H1 (cell line): ENCODE measurements around the gene STXBP2. TPM values are rescaled to one million over a fixed set of nuclear protein-coding genes. Genes with fewer than 3 reads are reported as not detected.

Experiments
- CTCF ChIA-PET: fragments of 300-600 bp; sonication (Branson Sonifier 250); formaldehyde crosslinking; loops from one replicate; lab custom pipeline; 2021; ENCODE audit not compliant: partially characterized antibody; lab: Charles Lee
- POLR2A ChIA-PET: fragments of 300-600 bp; sonication (Branson Sonifier 250); formaldehyde crosslinking; loops from one replicate; lab custom pipeline; 2021; ENCODE audit warnings: inconsistent platforms; ENCODE audit not compliant: partially characterized antibody; lab: Charles Lee
- DNase-seq, 2 experiments: peaks; one replicate each; pipeline versions ENCODE4 v3.0.0 to v3.0.0-alpha.2; 2010 to 2022; ENCODE audit warnings: low spot score in 2 of 2, low read depth in 1 of 2, mixed read lengths in 1 of 2
- FAIRE-seq: peaks from 2 replicates; lab custom pipeline; 2011; peaks lifted over from hg19 to GRCh38; lab: Jason Lieb, UNC
- H2AFZ ChIP-seq: 2 replicates; pipeline ENCODE4 v1.8.1; 2012; ENCODE audit warnings: low read length, inconsistent platforms
- H2AK5ac ChIP-seq: 2 replicates; pipeline ENCODE4 v1.6.1; 2013; ENCODE audit warnings: low read depth, low read length
- H2BK120ac ChIP-seq: replicated peaks from 2 replicates; pipeline ENCODE3; 2013; ENCODE audit warnings: low read depth, low read length, inconsistent platforms
- H2BK12ac ChIP-seq: 2 replicates; pipeline ENCODE4 v1.6.1; 2013; ENCODE audit warnings: low read depth, low read length
- H2BK15ac ChIP-seq: 2 replicates; pipeline ENCODE4 v1.6.1; 2013; ENCODE audit warnings: low read length
- H2BK20ac ChIP-seq: 2 replicates; pipeline ENCODE4 v1.6.1; 2013; ENCODE audit warnings: low read length
- H2BK5ac ChIP-seq: 2 replicates; pipeline ENCODE4 v1.6.1; 2013; ENCODE audit warnings: low read depth, low read length
- H3K14ac ChIP-seq: 2 replicates; pipeline ENCODE4 v1.6.1; 2013; ENCODE audit warnings: inconsistent platforms; ENCODE audit not compliant: insufficient read length
- H3K18ac ChIP-seq: 2 replicates; pipeline ENCODE4 v1.6.1; 2013; ENCODE audit warnings: low read length; ENCODE audit errors: extremely low read depth
- H3K23ac ChIP-seq: 2 replicates; pipeline ENCODE4 v1.6.1; 2013; ENCODE audit warnings: inconsistent platforms; ENCODE audit not compliant: insufficient read length
- H3K23me2 ChIP-seq: 2 replicates; pipeline ENCODE4 v1.6.1; 2013; ENCODE audit warnings: low read depth, low read length
- H3K27ac ChIP-seq: 2 replicates; pipeline ENCODE4 v1.6.1; 2011; ENCODE audit warnings: low read depth, low read length, inconsistent platforms
- H3K27me3 ChIP-seq, 4 experiments: replicated peaks in 1 of 4; 1 replicate in 1 of 4; 2 replicates in 3 of 4; pipeline versions ENCODE4 v1.6.1 to v1.8.1; 2011 to 2013; ENCODE audit warnings: low read length in 3 of 4, mild to moderate bottlenecking in 3 of 4, inconsistent platforms in 2 of 4, mixed read lengths in 2 of 4, moderate library complexity in 1 of 4; ENCODE audit not compliant: control insufficient read depth in 3 of 4, insufficient read depth in 3 of 4; ENCODE audit errors: extremely low read depth in 1 of 4
- H3K36me3 ChIP-seq, 4 experiments: 2 replicates each; pipeline versions ENCODE4 v1.6.1 to v1.8.1; 2011 to 2013; ENCODE audit warnings: mild to moderate bottlenecking in 4 of 4, low read length in 3 of 4, moderate library complexity in 2 of 4, control low read depth in 1 of 4, inconsistent platforms in 1 of 4; ENCODE audit not compliant: insufficient read depth in 4 of 4, control insufficient read depth in 2 of 4
- H3K4ac ChIP-seq: replicated peaks from 2 replicates; pipeline ENCODE3; 2013; ENCODE audit warnings: low read length, low read depth, mixed read lengths, inconsistent platforms; ENCODE audit not compliant: insufficient read length
- H3K4me1 ChIP-seq, 4 experiments: replicated peaks in 1 of 4; 1 replicate in 1 of 4; 2 replicates in 3 of 4; pipeline versions ENCODE4 v1.6.1 to v1.8.1; 2011 to 2013; ENCODE audit warnings: low read length in 3 of 4, inconsistent platforms in 2 of 4, mixed read lengths in 1 of 4; ENCODE audit not compliant: insufficient read depth in 4 of 4, control insufficient read depth in 3 of 4
- H3K4me2 ChIP-seq, 2 experiments: 2 replicates each; pipeline versions ENCODE4 v1.6.1 to v1.8.1; 2011 to 2013; ENCODE audit warnings: low read depth in 2 of 2, low read length in 2 of 2, control low read depth in 1 of 2, inconsistent platforms in 1 of 2, mild to moderate bottlenecking in 1 of 2; ENCODE audit not compliant: insufficient read depth in 1 of 2
- H3K4me3 ChIP-seq, 4 experiments: fragments of 200-600, 300-600 bp in 1 of 4; sonication (generic), shearing (Covaris generic), sonication (Bioruptor Twin) in 1 of 4; 2 replicates each; pipeline versions ENCODE4 v1.5.1 to v1.8.1; 2011 to 2016; ENCODE audit warnings: low read length in 4 of 4, low read depth in 3 of 4, control low read depth in 2 of 4, inconsistent platforms in 2 of 4, mild to moderate bottlenecking in 2 of 4, mixed read lengths in 1 of 4, moderate library complexity in 1 of 4; ENCODE audit not compliant: insufficient read depth in 2 of 4; ENCODE audit errors: extremely low read depth in 1 of 4
- H3K56ac ChIP-seq: replicated peaks from 2 replicates; pipeline ENCODE3; 2013; ENCODE audit warnings: low read depth, mild to moderate bottlenecking, mixed read lengths, low read length, inconsistent platforms; ENCODE audit not compliant: insufficient read length
- H3K79me1 ChIP-seq: 2 replicates; pipeline ENCODE4 v1.6.1; 2013; ENCODE audit warnings: low read depth, low read length, control low read depth
- H3K79me2 ChIP-seq, 2 experiments: 2 replicates each; pipeline versions ENCODE4 v1.6.1 to v1.8.1; 2012 to 2013; ENCODE audit warnings: low read length in 2 of 2, mild to moderate bottlenecking in 2 of 2, inconsistent platforms in 1 of 2; ENCODE audit not compliant: insufficient read depth in 2 of 2, control insufficient read depth in 1 of 2
- H3K9ac ChIP-seq, 4 experiments: replicated peaks in 1 of 4; 1 replicate in 1 of 4; 2 replicates in 3 of 4; pipeline versions ENCODE4 v1.6.1 to v1.8.1; 2011 to 2013; ENCODE audit warnings: low read depth in 3 of 4, low read length in 3 of 4, control low read depth in 2 of 4, mild to moderate bottlenecking in 2 of 4, moderate library complexity in 2 of 4, inconsistent platforms in 1 of 4; ENCODE audit errors: extremely low read depth in 1 of 4
- H3K9me3 ChIP-seq, 2 experiments: 2 replicates each; pipeline versions ENCODE4 v1.6.1 to v1.8.1; 2012 to 2013; ENCODE audit warnings: mild to moderate bottlenecking in 2 of 2, moderate library complexity in 2 of 2, control low read depth in 1 of 2, inconsistent platforms in 1 of 2, low read depth in 1 of 2, low read length in 1 of 2, mixed read lengths in 1 of 2; ENCODE audit not compliant: insufficient read depth in 2 of 2
- H4K20me1 ChIP-seq, 2 experiments: replicated peaks in 1 of 2; 2 replicates each; pipeline versions ENCODE3 to v1.8.1; 2011 to 2013; ENCODE audit warnings: inconsistent platforms in 2 of 2, low read length in 2 of 2, mild to moderate bottlenecking in 1 of 2; ENCODE audit not compliant: insufficient read depth in 2 of 2, control insufficient read depth in 1 of 2
- H4K5ac ChIP-seq: 2 replicates; pipeline ENCODE4 v1.6.1; 2013; ENCODE audit warnings: low read length, low read depth, mixed read lengths, inconsistent platforms; ENCODE audit not compliant: insufficient read length
- H4K8ac ChIP-seq: 2 replicates; pipeline ENCODE4 v1.8.0; 2013; ENCODE audit warnings: mild to moderate bottlenecking, moderate library complexity, low read length, inconsistent platforms; ENCODE audit not compliant: insufficient read depth; ENCODE audit errors: extremely low read depth
- H4K91ac ChIP-seq: replicated peaks from 2 replicates; pipeline ENCODE3; 2013; ENCODE audit warnings: low read length, mixed read lengths, inconsistent platforms; ENCODE audit not compliant: insufficient read length
- CBX8 ChIP-seq: fragments of 300-800, 300-1000 bp; sonication (generic); IDR thresholded peaks from 2 replicates; pipeline ENCODE4 v1.7.1; 2016; ENCODE audit warnings: low read depth, low read length, borderline replicate concordance
- CTBP2 ChIP-seq: IDR thresholded peaks from 2 replicates; pipeline ENCODE4 v1.7.0; 2011; ENCODE audit warnings: borderline replicate concordance, mild to moderate bottlenecking, moderate library complexity, mixed read lengths, low read length; ENCODE audit not compliant: insufficient read depth, insufficient read length
- HDAC2 ChIP-seq, 2 experiments: fragments of 300-600 bp in 1 of 2; sonication (generic) in 1 of 2; IDR thresholded peaks; 2 replicates each; pipeline ENCODE4 v1.6.1; 2011 to 2012; ENCODE audit warnings: low read depth in 2 of 2, low read length in 2 of 2, mild to moderate bottlenecking in 2 of 2, moderate library complexity in 2 of 2, borderline replicate concordance in 1 of 2, inconsistent platforms in 1 of 2
- KDM4A ChIP-seq: IDR thresholded peaks from one replicate; pipeline ENCODE4 v1.7.1; 2012; ENCODE audit warnings: low read depth, mild to moderate bottlenecking, moderate library complexity, low read length, inconsistent platforms; ENCODE audit not compliant: severe bottlenecking
- POLR2A ChIP-seq, 2 experiments: IDR thresholded peaks; 1 replicate in 1 of 2; 2 replicates in 1 of 2; pipeline ENCODE4 v1.6.1; 2011; ENCODE audit warnings: low read depth in 2 of 2, low read length in 2 of 2, mild to moderate bottlenecking in 2 of 2; ENCODE audit errors: control extremely low read depth in 1 of 2
- SIX5 ChIP-seq: IDR thresholded peaks from 2 replicates; pipeline ENCODE4 v1.6.1; 2011; ENCODE audit warnings: mild to moderate bottlenecking, low read depth, low read length
- WGBS, 2 experiments: shearing (Covaris generic) in 1 of 2; methylation state at CpG; one replicate each; pipeline versions ENCODE4 v1.1.6 to v1.1.7; 2013 to 2015; ENCODE audit warnings: low lambda C conversion rate in 2 of 2, mixed read lengths in 2 of 2, inconsistent platforms in 1 of 2, low coverage in 1 of 2, missing lambda C conversion rate in 1 of 2; ENCODE audit not compliant: insufficient replicate concordance in 2 of 2, insufficient coverage in 1 of 2, insufficient read length in 1 of 2; ENCODE audit errors: extremely low coverage in 1 of 2, missing lambda C conversion rate in 1 of 2; 5-methylcytosine and 5-hydroxymethylcytosine counted together
- polyA plus RNA-seq, 7 experiments: library from polyadenylated mRNA; depleted of rRNA in 3 of 7; stranded (reverse) in 5 of 7; unstranded in 2 of 7; fragments of >200 nt in 5 of 7; fragments of 200-250 nt in 2 of 7; gene quantifications; 1 replicate in 5 of 7; 2 replicates in 1 of 7; 4 replicates in 1 of 7; pipeline versions ENCODE4 v1.2.1 to v1.2.3, GENCODE V29; 2011 to 2013; ENCODE audit warnings: missing spikeins in 2 of 7, mixed read lengths in 2 of 7
- total RNA-seq: library from RNA; stranded (reverse); fragmentation: NEBNext Ultra II Directional; extraction: Animal tissue kit (Norgen Biotek cat#: 25700); gene quantifications from 2 replicates; pipeline ENCODE4 v1.2.1, GENCODE V29; 2021

Gene STXBP2
- total and polyA plus RNA-seq, 2 of the 8 experiments (the other 6 are each of a cell fraction or from before 2014, with no cell fraction given): 52.9 to 53.8 TPM

DNA sequence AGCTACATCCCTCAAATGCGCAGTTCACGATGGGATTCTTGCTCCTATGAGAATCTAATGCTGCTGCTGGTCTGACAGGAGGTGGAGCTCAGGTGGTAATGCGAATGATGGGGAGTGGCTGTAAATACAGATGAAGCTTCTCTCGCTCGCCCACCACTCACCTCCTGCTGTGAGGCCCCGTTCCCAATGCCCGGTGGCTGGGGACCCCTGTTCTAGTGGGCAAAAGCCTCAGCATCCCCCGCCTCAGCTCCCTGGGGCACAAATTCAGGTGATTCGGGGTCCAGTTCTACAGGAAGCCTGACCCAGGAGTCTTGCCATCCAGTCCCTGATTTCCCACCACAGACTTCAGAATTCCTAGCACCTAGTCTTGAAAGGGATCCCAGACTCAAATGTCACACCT, 35.6 kb downstream of the STXBP2 start:
- Histone ChIP-seq H3K4me3 (no peak overlapping the region), H3K14ac (no peak overlapping the region), H3K79me2 (no peaks in the 10 kb centered on the region), H2BK120ac (no peak overlapping the region), H3K18ac (no peak overlapping the region), H4K20me1 (no peaks in the 10 kb centered on the region), H2BK15ac (no peak overlapping the region), H3K36me3 (no peaks in the 10 kb centered on the region), H3K27ac (no peak overlapping the region), H3K4me1 (peaks cover 0 to 3% (median 1%) of the 10 kb centered on the region in 4 experiments; a peak in 1 of 7 replicates), H3K9me3 (no peaks in the 10 kb centered on the region), H2AFZ (no peak overlapping the region), H2AK5ac (no peak overlapping the region), H2BK12ac (no peak overlapping the region), H4K91ac (no peak overlapping the region), H3K23me2 (peaks cover 2% of the 10 kb centered on the region; the same call in 1 of the 2 replicates), H2BK5ac (no peak overlapping the region), H3K9ac (no peak overlapping the region), H3K23ac (no peak overlapping the region), H4K8ac (no peak overlapping the region), H3K79me1 (no peaks in the 10 kb centered on the region), H3K27me3 (peaks cover 0 to 23% (median 15%) of the 10 kb centered on the region in 4 experiments; a peak in 4 of 7 replicates), H4K5ac (no peak overlapping the region), H2BK20ac (no peak overlapping the region), H3K4ac (no peak overlapping the region), H3K4me2 (no peak overlapping the region), H3K56ac (no peak overlapping the region)
- ChIA-PET CTCF (interaction anchor here (0.8 to 4.7 kb wide), 3 partner anchors 8 to 103 kb away, joined by 3 to 32 read pairs (median 3); partner anchors contain the start of gene TRAPPC5), POLR2A (no interaction called here)
- 79% methylated on average over 9 of the region's 9 CpGs; no CpG with 5 or more reads in 1 of the 2 experiments for WGBS, 2 experiments
- no peak for DNase-seq
- FAIRE-seq: no peak
- TF ChIP-seq KDM4A (no peak), CTBP2 (no peak), CBX8 (no peak), POLR2A (IDR thresholded peaks at IDR 0.05; ENCODE audit: control extremely low read depth in 1 of 2, low read depth in 2 of 2, low read length in 2 of 2) (no peak), HDAC2 (IDR thresholded peaks at IDR 0.05; ENCODE audit: borderline replicate concordance in 1 of 2, low read depth in 2 of 2, low read length in 2 of 2) (no peak), SIX5 (no peak)
